Type B pancreatic cell (in vitro differentiated cells): Measurements from ENCODE around the gene DDAH1. TPM values are rescaled to one million over a fixed set of nuclear protein-coding genes. Genes with fewer than 3 reads are reported as not detected.

ENCODE experiments used
- DNase-seq: peaks from one replicate; pipeline ENCODE4 v3.0.0; 2021; ENCODE audit warnings: mixed read lengths; ENCODE audit not compliant: unreplicated experiment; ENCODE audit errors: extremely low spot score
- H3K27ac Mint-ChIP-seq: 2 replicates; pipeline ENCODE4 v1.8.0; 2021; ENCODE audit warnings: mild to moderate bottlenecking, mixed read lengths
- H3K27me3 Mint-ChIP-seq: 2 replicates; pipeline ENCODE4 v1.8.0; 2021; ENCODE audit warnings: mixed read lengths
- H3K36me3 Mint-ChIP-seq: 2 replicates; pipeline ENCODE4 v1.8.0; 2021; ENCODE audit warnings: mixed read lengths
- H3K4me1 Mint-ChIP-seq: one replicate; pipeline ENCODE4 v1.8.0; 2021; ENCODE audit warnings: mixed read lengths; ENCODE audit not compliant: unreplicated experiment
- H3K4me3 Mint-ChIP-seq: 2 replicates; pipeline ENCODE4 v1.8.0; 2021; ENCODE audit warnings: mild to moderate bottlenecking, mixed read lengths
- H3K9me3 Mint-ChIP-seq: 2 replicates; pipeline ENCODE4 v1.8.0; 2021; ENCODE audit warnings: mixed read lengths
- total RNA-seq: library from RNA; stranded (reverse); gene quantifications from 2 replicates; pipeline ENCODE4 v1.2.1, GENCODE V29; 2021; ENCODE audit warnings: low replicate concordance
- TF ChIP-seq, protein P1 (sequence below): fragments of 200-600 bp; sonication (generic); conservative IDR thresholded peaks from 2 replicates; pipeline ENCODE4 v1.5.0; 2021; ENCODE audit warnings: antibody characterized with exemption, mild to moderate bottlenecking

DDAH1 gene
- total RNA-seq, 1 donor from 2014 or later, result 28.6 TPM

DNA sequence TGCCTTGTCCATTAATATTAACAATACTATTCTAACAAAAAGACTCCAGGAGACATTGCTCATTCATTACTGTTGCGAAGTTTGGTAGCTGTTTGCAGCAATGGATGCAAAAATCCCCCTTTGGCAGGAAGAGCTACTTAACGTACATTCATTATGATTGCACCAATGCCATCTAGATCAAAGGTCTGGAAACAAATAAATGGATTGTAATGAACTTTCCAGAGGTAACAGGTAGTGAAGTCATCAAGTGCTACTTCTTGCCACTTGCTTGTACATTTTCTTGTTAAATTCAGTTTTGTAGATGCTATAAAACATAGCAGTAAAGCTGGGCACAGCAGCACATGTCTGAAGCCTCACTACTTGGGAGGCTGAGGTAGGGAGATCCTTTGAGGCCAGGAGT lies 93.9 kb downstream of the DDAH1 start:
- Mint-ChIP-seq H3K4me3 (no peak overlapping the region), H3K4me1 (peaks cover 18% of the 10 kb centered on the region), H3K27ac (no peak overlapping the region), H3K9me3 (no peaks in the 10 kb centered on the region), H3K27me3 (no peaks in the 10 kb centered on the region), H3K36me3 (no peaks in the 10 kb centered on the region)
- no peak for DNase-seq
- TF ChIP-seq, protein P1, sequence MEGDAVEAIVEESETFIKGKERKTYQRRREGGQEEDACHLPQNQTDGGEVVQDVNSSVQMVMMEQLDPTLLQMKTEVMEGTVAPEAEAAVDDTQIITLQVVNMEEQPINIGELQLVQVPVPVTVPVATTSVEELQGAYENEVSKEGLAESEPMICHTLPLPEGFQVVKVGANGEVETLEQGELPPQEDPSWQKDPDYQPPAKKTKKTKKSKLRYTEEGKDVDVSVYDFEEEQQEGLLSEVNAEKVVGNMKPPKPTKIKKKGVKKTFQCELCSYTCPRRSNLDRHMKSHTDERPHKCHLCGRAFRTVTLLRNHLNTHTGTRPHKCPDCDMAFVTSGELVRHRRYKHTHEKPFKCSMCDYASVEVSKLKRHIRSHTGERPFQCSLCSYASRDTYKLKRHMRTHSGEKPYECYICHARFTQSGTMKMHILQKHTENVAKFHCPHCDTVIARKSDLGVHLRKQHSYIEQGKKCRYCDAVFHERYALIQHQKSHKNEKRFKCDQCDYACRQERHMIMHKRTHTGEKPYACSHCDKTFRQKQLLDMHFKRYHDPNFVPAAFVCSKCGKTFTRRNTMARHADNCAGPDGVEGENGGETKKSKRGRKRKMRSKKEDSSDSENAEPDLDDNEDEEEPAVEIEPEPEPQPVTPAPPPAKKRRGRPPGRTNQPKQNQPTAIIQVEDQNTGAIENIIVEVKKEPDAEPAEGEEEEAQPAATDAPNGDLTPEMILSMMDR, result no peak

DNA sequence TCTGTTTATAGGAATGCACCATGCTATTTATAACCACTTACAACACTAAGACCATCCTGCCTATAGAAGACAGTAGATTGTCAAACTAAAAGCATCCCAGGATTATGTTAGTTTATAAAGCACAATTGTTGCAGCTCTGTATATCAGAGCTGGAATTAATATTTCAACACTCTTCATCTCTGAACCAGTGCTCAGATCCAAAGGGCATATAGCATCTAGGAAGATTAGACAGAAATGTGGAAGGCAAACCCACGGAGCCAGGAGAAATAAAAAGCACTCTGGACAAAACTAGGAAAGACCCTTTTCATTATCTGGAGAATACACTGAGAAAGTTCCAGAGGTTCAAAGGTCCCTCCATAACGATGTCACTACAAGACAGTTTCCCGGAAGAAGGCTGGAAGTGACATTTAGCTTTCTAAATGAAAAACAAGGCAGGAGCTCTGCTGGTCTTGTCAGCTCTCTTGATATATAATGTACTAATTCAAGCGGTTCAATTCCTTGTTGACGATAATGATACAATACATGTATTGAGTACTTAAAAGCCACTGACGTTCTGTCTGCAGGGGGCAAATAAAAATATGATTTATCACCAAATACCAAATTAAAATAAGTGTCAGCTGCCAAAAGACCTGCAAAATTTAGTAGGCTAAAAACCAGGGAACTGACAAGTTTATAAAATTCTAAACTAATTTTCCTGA lies 96.7 kb downstream of the DDAH1 start:
- DNase-seq, result no peak
- peaks cover 14% of the 10 kb centered on the region for H3K4me1 Mint-ChIP-seq
- no peaks in the 10 kb centered on the region for H3K36me3 Mint-ChIP-seq
- no peaks in the 10 kb centered on the region for H3K27me3 Mint-ChIP-seq
- TF ChIP-seq, protein P1, result no peak
- no peak overlapping the region for H3K27ac Mint-ChIP-seq
- no peak overlapping the region for H3K4me3 Mint-ChIP-seq
- no peaks in the 10 kb centered on the region for H3K9me3 Mint-ChIP-seq

GRCh38 chr1:85366391-85367170 lies 98.4 kb downstream of the DDAH1 start:
- DNase-seq, result no peak
- no peak overlapping the region for H3K4me3 Mint-ChIP-seq
- no peaks in the 10 kb centered on the region for H3K9me3 Mint-ChIP-seq
- no peaks in the 10 kb centered on the region for H3K36me3 Mint-ChIP-seq
- no peak overlapping the region for H3K27ac Mint-ChIP-seq
- no peaks in the 10 kb centered on the region for H3K27me3 Mint-ChIP-seq
- peaks cover 12% of the 10 kb centered on the region for H3K4me1 Mint-ChIP-seq
- TF ChIP-seq, protein P1, result no peak

- H3K4me1 Mint-ChIP-seq, result peaks cover 18% of the 10 kb centered on the region
- H3K4me3 Mint-ChIP-seq, result no peak overlapping the region
- TF ChIP-seq, protein P1, result no peak
- no peak overlapping the region for H3K27ac Mint-ChIP-seq
- DNase-seq, result no peak
- H3K27me3 Mint-ChIP-seq, result no peaks in the 10 kb centered on the region
- no peaks in the 10 kb centered on the region for H3K9me3 Mint-ChIP-seq
- no peaks in the 10 kb centered on the region for H3K36me3 Mint-ChIP-seq
Observed at GRCh38 chr1:85365851-85366250, 99.1 kb downstream of the DDAH1 start.

- no peaks in the 10 kb centered on the region for H3K27me3 Mint-ChIP-seq
- peaks cover 3% of the 10 kb centered on the region for H3K9me3 Mint-ChIP-seq
- H3K4me3 Mint-ChIP-seq, result no peak overlapping the region
- H3K36me3 Mint-ChIP-seq, result no peaks in the 10 kb centered on the region
- H3K4me1 Mint-ChIP-seq, result peaks cover 15% of the 10 kb centered on the region
- no peak overlapping the region for H3K27ac Mint-ChIP-seq
- TF ChIP-seq, protein P1, result no peak
- no peak for DNase-seq
Observed at GRCh38 chr1:85363521-85363920, 101.4 kb downstream of the DDAH1 start.
